ENCODE measurements around the gene CLTB. TPM values are rescaled to one million over a fixed set of nuclear protein-coding genes. Genes with fewer than 3 reads are reported as not detected.
A peak's percentile ranks its signal among the peaks of the same experiment; 100 is the strongest.

CLTB gene
- polyA plus RNA-seq, 2 donors: 517 to 730 TPM

GRCh38 chr5:176394881-176395675 lies 21.3 kb downstream of the CLTB start:
- Histone ChIP-seq H3K27me3 (ENCODE audit: control insufficient read depth in 1 of 2, insufficient read depth in 2 of 2, low read length in 2 of 2) (no peaks in the 10 kb centered on the region), H3K4me1 (ENCODE audit: control insufficient read depth in 2 of 2, insufficient read depth in 2 of 2, low read length in 1 of 2) (no peaks in the 10 kb centered on the region), H3K36me3 (ENCODE audit: control insufficient read depth in 2 of 2, insufficient read depth in 2 of 2, low read length in 1 of 2) (peaks cover 7 to 48% of the 10 kb centered on the region in 2 donors), H3K9me3 (ENCODE audit: control insufficient read depth in 2 of 2, insufficient read depth in 1 of 2, low read depth in 1 of 2, low read length in 1 of 2) (no peaks in the 10 kb centered on the region), H3K27ac (ENCODE audit: low read depth in 2 of 2, low read length in 1 of 2) (peak overlapping the region in 1 of 2 donors; percentile 47), H3K4me3 (ENCODE audit: low read depth in 1 of 2, low read length in 2 of 2) (no peak overlapping the region)
- WGBS, 2 donors: 76% methylated on average over 11 of the region's 11 CpGs

- Histone ChIP-seq H3K9me3 (ENCODE audit: control insufficient read depth in 2 of 2, insufficient read depth in 1 of 2, low read depth in 1 of 2, low read length in 1 of 2) (no peaks in the 10 kb centered on the region), H3K4me3 (ENCODE audit: low read depth in 1 of 2, low read length in 2 of 2) (no peak overlapping the region), H3K27ac (ENCODE audit: low read depth in 2 of 2, low read length in 1 of 2) (no peak overlapping the region), H3K36me3 (ENCODE audit: control insufficient read depth in 2 of 2, insufficient read depth in 2 of 2, low read length in 1 of 2) (peaks cover 7 to 48% of the 10 kb centered on the region in 2 donors), H3K27me3 (ENCODE audit: control insufficient read depth in 1 of 2, insufficient read depth in 2 of 2, low read length in 2 of 2) (no peaks in the 10 kb centered on the region), H3K4me1 (ENCODE audit: control insufficient read depth in 2 of 2, insufficient read depth in 2 of 2, low read length in 1 of 2) (no peaks in the 10 kb centered on the region)
- 92% methylated on average over 9 of the region's 9 CpGs for WGBS, 2 donors
Observed at GRCh38 chr5:176394096-176394495, 22.2 kb downstream of the CLTB start.

GRCh38 chr5:176392526-176392925 lies 23.8 kb downstream of the CLTB start:
- Histone ChIP-seq H3K27me3 (ENCODE audit: control insufficient read depth in 1 of 2, insufficient read depth in 2 of 2, low read length in 2 of 2) (no peaks in the 10 kb centered on the region), H3K4me3 (ENCODE audit: low read depth in 1 of 2, low read length in 2 of 2) (no peak overlapping the region), H3K27ac (ENCODE audit: low read depth in 2 of 2, low read length in 1 of 2) (no peak overlapping the region), H3K36me3 (ENCODE audit: control insufficient read depth in 2 of 2, insufficient read depth in 2 of 2, low read length in 1 of 2) (peaks cover 7 to 42% of the 10 kb centered on the region in 2 donors), H3K9me3 (ENCODE audit: control insufficient read depth in 2 of 2, insufficient read depth in 1 of 2, low read depth in 1 of 2, low read length in 1 of 2) (no peaks in the 10 kb centered on the region), H3K4me1 (ENCODE audit: control insufficient read depth in 2 of 2, insufficient read depth in 2 of 2, low read length in 1 of 2) (no peaks in the 10 kb centered on the region)
- 88 to 93% methylated on average over 10 to 11 of the region's 11 CpGs for WGBS, 2 donors

GRCh38 chr5:176391999-176392398 lies 24.3 kb downstream of the CLTB start:
- Histone ChIP-seq H3K4me1 (ENCODE audit: control insufficient read depth in 2 of 2, insufficient read depth in 2 of 2, low read length in 1 of 2) (no peaks in the 10 kb centered on the region), H3K27ac (ENCODE audit: low read depth in 2 of 2, low read length in 1 of 2) (peak overlapping the region in 1 of 2 donors; percentile 0), H3K27me3 (ENCODE audit: control insufficient read depth in 1 of 2, insufficient read depth in 2 of 2, low read length in 2 of 2) (no peaks in the 10 kb centered on the region), H3K4me3 (ENCODE audit: low read depth in 1 of 2, low read length in 2 of 2) (no peak overlapping the region), H3K36me3 (ENCODE audit: control insufficient read depth in 2 of 2, insufficient read depth in 2 of 2, low read length in 1 of 2) (peaks cover 7 to 39% of the 10 kb centered on the region in 2 donors), H3K9me3 (ENCODE audit: control insufficient read depth in 2 of 2, insufficient read depth in 1 of 2, low read depth in 1 of 2, low read length in 1 of 2) (no peaks in the 10 kb centered on the region)
- WGBS, 2 donors: 90 to 91% methylated on average over 4 of the region's 4 CpGs

- no peaks in the 10 kb centered on the region for H3K27me3 ChIP-seq (ENCODE audit: control insufficient read depth in 1 of 2, insufficient read depth in 2 of 2, low read length in 2 of 2)
- WGBS, 2 donors: 86% methylated on average over 4 of the region's 4 CpGs
- no peak overlapping the region for H3K4me3 ChIP-seq (ENCODE audit: low read depth in 1 of 2, low read length in 2 of 2)
- peaks cover 7 to 37% of the 10 kb centered on the region in 2 donors for H3K36me3 ChIP-seq (ENCODE audit: control insufficient read depth in 2 of 2, insufficient read depth in 2 of 2, low read length in 1 of 2)
- peaks cover 0 to 2% of the 10 kb centered on the region in 2 donors for H3K4me1 ChIP-seq (ENCODE audit: control insufficient read depth in 2 of 2, insufficient read depth in 2 of 2, low read length in 1 of 2)
- no peaks in the 10 kb centered on the region for H3K9me3 ChIP-seq (ENCODE audit: control insufficient read depth in 2 of 2, insufficient read depth in 1 of 2, low read depth in 1 of 2, low read length in 1 of 2)
- H3K27ac ChIP-seq (ENCODE audit: low read depth in 2 of 2, low read length in 1 of 2): no peak overlapping the region
Observed at GRCh38 chr5:176391479-176391878, 24.9 kb downstream of the CLTB start.

GRCh38 chr5:176389135-176390123 lies 26.9 kb downstream of the CLTB start:
- H3K9me3 ChIP-seq (ENCODE audit: control insufficient read depth in 2 of 2, insufficient read depth in 1 of 2, low read depth in 1 of 2, low read length in 1 of 2): no peaks in the 10 kb centered on the region
- H3K4me1 ChIP-seq (ENCODE audit: control insufficient read depth in 2 of 2, insufficient read depth in 2 of 2, low read length in 1 of 2): peaks cover 0 to 2% of the 10 kb centered on the region in 2 donors
- WGBS, 2 donors: 26 to 30% methylated on average over 34 to 41 of the region's 41 CpGs
- peak overlapping the region; percentile 99 to 100 for H3K27ac ChIP-seq (ENCODE audit: low read depth in 2 of 2, low read length in 1 of 2)
- H3K27me3 ChIP-seq (ENCODE audit: control insufficient read depth in 1 of 2, insufficient read depth in 2 of 2, low read length in 2 of 2): no peaks in the 10 kb centered on the region
- peaks cover 4 to 35% of the 10 kb centered on the region in 2 donors for H3K36me3 ChIP-seq (ENCODE audit: control insufficient read depth in 2 of 2, insufficient read depth in 2 of 2, low read length in 1 of 2)
- H3K4me3 ChIP-seq (ENCODE audit: low read depth in 1 of 2, low read length in 2 of 2): peak overlapping the region; percentile 75 to 81

GRCh38 chr5:176388444-176389134 lies 27.8 kb downstream of the CLTB start, which contains the start of the genes HIGD2A and NOP16:
HIGD2A (plus strand) TSS chr5:176388751; CDS start chr5:176388820, 69 bp downstream.
NOP16 (minus strand) TSS chr5:176388598; CDS start chr5:176388539, 59 bp downstream.
- Histone ChIP-seq H3K9me3 (ENCODE audit: control insufficient read depth in 2 of 2, insufficient read depth in 1 of 2, low read depth in 1 of 2, low read length in 1 of 2) (no peaks in the 10 kb centered on the region), H3K27me3 (ENCODE audit: control insufficient read depth in 1 of 2, insufficient read depth in 2 of 2, low read length in 2 of 2) (no peaks in the 10 kb centered on the region), H3K36me3 (ENCODE audit: control insufficient read depth in 2 of 2, insufficient read depth in 2 of 2, low read length in 1 of 2) (peaks cover 4 to 38% of the 10 kb centered on the region in 2 donors), H3K27ac (ENCODE audit: low read depth in 2 of 2, low read length in 1 of 2) (peak within 1 kb of the TSS; percentile 99 to 100), H3K4me3 (ENCODE audit: low read depth in 1 of 2, low read length in 2 of 2) (peak within 1 kb of the TSS; percentile 75 to 81), H3K4me1 (ENCODE audit: control insufficient read depth in 2 of 2, insufficient read depth in 2 of 2, low read length in 1 of 2) (peaks cover 0 to 2% of the 10 kb centered on the region in 2 donors)
- 0% methylated on average over 47 of the region's 47 CpGs for WGBS, 2 donors

- peaks cover 4 to 42% of the 10 kb centered on the region in 2 donors for H3K36me3 ChIP-seq (ENCODE audit: control insufficient read depth in 2 of 2, insufficient read depth in 2 of 2, low read length in 1 of 2)
- H3K27ac ChIP-seq (ENCODE audit: low read depth in 2 of 2, low read length in 1 of 2): peak overlapping the region; percentile 7 to 100
Observed at GRCh38 chr5:176388003-176388443, 28.3 kb downstream of the CLTB start.

More at GRCh38 chr5:176388003-176388443, 28.3 kb downstream of the CLTB start:
- Histone ChIP-seq H3K4me1 (ENCODE audit: control insufficient read depth in 2 of 2, insufficient read depth in 2 of 2, low read length in 1 of 2) (peaks cover 0 to 2% of the 10 kb centered on the region in 2 donors), H3K9me3 (ENCODE audit: control insufficient read depth in 2 of 2, insufficient read depth in 1 of 2, low read depth in 1 of 2, low read length in 1 of 2) (no peaks in the 10 kb centered on the region), H3K27me3 (ENCODE audit: control insufficient read depth in 1 of 2, insufficient read depth in 2 of 2, low read length in 2 of 2) (no peaks in the 10 kb centered on the region), H3K4me3 (ENCODE audit: low read depth in 1 of 2, low read length in 2 of 2) (peak overlapping the region; percentile 75 to 81)
- WGBS, 2 donors: 0% methylated on average over 29 of the region's 29 CpGs
